Renal cortical epithelial cell (primary cell): ENCODE data around the gene ZNF662. TPM values are rescaled to one million over a fixed set of nuclear protein-coding genes. Genes with fewer than 3 reads are reported as not detected.

Source experiments
- DNase-seq: peaks from one replicate; pipeline ENCODE4 v3.0.0-alpha.2; 2011; ENCODE audit warnings: low read depth
- total RNA-seq: library from RNA; depleted of rRNA; stranded (reverse); fragments of >200 nt; gene quantifications from 2 replicates; pipeline ENCODE4 v1.2.3, GENCODE V29; 2014

Gene ZNF662
- total RNA-seq, 1 donor from 2014 or later: 4.9 TPM

DNA sequence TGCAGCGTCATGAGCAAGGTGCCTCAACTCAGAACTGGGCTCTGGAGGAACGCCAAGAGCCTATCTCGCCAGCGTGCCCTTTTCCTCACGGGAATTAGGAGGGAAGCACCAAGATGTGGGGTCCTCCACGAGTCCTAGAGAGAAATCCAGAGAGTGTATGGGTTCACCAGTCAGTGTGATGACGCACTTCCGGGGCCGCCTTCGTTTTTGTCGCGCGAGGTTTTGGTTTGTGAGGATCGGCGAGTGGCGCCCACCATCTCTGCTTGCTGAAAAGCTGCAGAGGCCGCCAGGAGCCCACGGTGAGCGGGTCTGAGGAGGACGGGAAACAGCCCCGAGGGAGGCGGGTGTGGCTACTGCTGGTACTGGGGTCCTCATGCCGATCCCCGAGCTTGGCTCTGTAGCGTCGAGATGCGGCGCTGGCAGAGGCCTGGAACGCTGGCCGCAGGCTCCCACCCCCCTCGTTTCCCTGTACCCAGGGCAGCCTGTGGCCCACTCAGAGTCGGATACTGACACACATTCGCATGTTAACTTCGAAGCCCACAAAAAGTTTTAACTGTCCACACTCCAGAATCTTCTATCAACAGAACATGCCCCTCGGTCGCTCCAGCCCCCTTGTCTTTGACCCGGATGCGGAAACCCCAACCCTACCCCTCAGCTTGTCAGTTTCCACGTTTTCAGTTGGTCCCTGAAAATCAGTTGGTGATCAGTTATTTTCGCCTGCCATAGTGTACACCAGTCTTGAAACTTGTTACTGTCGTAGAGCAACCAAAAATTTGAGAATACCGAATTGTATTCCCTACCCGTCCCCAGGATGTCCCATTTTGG, 30.4 kb downstream of the ZNF662 start:
- no peak for DNase-seq

DNA sequence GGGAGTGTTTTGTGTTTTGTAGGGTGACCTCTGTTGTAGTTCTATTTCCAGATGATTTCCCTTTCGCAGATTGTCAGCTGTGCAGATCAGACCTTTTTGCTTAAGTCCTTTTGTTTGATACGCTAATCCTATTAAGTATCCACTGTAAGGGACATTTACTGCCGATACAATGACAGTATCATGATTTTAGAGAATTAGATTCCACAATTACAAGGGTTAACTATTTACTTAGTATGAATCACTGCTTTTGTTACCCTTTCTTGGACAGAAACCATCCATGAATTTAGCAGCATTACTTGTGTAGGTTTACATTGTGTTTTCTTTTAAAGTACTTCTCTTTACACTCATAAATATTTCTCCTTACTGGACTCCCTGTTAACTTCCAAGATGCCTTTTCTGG, 31.4 kb downstream of the ZNF662 start:
- DNase-seq: peak; percentile 18

DNA sequence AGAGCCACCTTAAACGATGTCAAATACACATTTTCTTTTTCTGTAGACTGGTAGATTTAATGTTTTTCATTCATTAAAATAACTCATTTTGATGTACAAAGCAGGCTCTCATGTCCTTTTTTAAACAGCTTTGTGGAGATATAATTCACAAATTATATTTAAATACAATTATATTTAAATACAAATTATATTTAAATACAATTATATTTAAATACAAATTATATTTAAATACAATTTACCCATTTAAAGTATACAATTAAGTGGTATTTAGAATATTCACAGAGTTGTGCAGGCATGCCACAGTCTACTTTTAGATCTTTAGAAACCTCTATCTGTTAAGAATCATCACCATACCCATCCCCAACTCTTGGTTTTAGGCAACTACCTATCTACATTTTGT, 36.8 kb downstream of the ZNF662 start:
- no peak for DNase-seq

DNA sequence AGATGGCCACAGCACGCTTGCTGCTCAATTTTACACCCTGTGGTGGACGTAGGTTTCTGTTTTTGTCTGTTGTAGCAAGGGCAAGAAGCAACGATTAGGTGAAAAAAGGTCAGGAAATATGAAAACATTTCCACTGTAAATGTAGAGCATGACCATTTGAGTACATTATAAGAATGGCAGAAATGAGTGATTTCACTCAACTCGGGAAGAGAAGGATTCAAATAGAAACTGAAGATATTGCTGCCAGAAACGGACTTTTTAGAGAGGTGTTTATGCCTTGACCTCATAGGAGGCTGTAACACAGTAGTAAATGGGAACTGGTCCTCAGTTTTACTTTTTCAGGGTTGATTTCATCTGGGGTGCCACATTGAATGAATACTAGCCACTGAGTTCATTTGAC, 40.1 kb downstream of the ZNF662 start:
- DNase-seq: no peak

DNA sequence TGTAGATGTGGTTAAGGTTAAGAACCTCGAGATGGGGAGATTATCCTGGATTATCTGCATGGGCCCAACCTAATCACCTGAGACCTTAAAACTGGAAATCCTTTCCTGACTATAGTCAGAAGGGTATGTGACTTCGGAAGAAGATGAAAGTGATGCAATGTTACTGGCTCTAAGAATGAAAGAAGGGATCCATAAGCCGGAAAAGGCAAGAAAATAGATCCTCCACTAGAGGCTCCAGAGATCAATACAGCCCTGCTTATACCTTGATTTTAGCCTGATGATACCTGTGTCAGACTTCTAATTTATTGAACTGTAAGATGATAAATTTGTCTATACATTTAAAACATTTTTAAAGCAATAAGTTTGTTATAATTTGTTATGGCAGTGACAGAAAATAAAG, 51.6 kb downstream of the ZNF662 start:
- DNase-seq: no peak

DNA sequence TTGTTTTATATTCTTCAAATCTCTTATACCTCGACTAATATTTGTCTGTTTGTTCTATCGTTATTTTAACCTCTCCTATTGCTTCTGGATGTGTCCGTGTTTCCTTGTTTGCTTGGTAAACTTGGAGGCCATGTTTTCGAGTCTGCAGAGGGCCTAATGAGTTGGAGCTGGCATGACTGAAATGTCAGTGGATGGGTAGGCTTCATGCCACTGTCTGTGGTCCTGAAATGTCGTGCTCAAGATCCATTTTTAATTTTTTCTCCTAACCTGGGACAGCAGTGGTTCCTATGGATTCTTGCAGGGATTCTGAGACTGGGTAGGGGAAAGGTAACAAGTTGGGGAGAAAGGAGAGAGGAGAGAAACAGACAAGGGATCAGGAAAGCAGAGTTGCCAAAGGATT, 54.3 kb downstream of the ZNF662 start:
- peak; percentile 21 for DNase-seq

DNA sequence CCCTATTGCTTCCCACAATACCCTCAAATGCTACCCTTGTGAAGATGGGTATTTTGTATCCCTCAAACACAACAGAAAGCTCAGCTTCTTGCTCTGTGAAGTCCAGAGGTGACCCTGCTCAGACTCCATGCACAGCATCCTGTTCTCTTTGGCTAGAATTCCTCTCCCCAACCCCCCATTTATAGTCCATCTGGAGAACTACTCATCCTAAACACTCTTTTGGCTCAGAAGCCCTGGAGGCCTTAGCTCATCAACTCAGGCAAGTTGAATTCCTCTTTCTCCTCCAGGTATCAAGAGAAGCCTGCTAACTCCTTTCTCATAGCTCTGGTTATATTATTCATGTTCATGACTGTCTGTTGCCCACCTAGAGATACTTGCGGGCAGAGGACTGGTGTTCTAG, 54.8 kb downstream of the ZNF662 start:
- DNase-seq: no peak

DNA sequence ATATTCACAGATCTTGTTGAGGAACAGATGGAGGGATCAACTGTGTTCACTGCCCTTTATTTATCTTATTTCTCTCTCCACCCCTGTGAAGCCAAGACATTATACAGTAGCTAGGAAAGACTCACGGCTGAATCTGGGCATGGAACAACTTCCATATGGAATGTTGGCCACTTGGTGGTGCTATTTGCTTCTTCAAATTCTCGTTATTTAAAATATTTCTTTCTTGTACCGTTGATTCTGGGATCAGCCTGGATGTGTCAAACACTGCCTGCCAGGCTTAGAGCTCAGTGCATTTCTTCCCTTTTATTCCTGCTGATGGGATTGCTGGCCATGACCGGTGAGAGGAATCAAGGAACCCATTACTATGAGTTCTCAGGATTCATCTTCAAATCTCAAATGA, 55.7 kb downstream of the ZNF662 start:
- peak; percentile 49 for DNase-seq

DNA sequence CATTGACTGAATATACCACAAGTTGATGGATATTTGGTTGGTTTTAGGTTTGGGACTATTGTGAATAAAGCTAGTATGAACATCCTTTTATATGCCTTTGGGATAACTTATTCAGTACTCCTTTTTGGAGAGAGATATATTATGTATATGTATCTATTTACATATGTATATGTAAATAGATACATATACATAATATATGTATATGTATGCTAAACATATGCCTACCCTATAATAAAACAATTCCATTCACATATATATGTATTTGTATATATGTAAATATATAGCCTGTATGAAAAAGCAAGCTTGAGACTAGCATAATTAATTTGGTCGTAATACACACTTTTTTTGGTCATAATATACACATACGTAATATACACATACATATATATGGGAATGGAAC, 57.3 kb downstream of the ZNF662 start:
- DNase-seq: no peak

DNA sequence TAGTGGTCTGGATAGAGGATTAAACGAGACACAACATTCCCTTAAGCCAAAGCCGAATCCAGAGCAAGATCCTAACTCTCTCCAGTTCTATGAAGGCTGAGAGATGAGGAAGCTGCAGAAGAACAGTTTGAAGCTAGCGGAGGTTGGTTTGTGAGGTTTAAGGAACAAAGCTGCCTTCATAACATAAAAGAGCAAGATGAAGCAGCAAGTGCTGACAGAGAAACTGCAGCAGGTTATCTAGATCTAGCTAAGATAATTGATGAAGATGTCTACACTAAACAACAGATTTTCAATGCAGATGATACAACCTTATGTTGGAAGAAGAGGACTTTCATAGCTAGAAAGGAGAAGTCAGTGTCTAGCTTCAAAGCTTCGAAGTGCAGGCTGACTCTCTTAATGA, 58.3 kb downstream of the ZNF662 start:
- no peak for DNase-seq

Other genes with a start within 250 kb of the ZNF662 start
- not detected in 2 replicates for gene KLHL40, start 220.6 kb upstream of the ZNF662 start, total RNA-seq
- not detected in 2 replicates for gene HHATL, start 203.3 kb upstream of the ZNF662 start, total RNA-seq
- gene CCDC13, start 132.9 kb upstream of the ZNF662 start, total RNA-seq: 0.17 and 2.8 TPM in 2 replicates
- 367 and 566 TPM in 2 replicates for gene HIGD1A, start 101.7 kb upstream of the ZNF662 start, total RNA-seq
- gene ACKR2, start 96.7 kb upstream of the ZNF662 start, total RNA-seq: 2.9 and 16.8 TPM in 2 replicates
- gene CYP8B1, start 30.3 kb upstream of the ZNF662 start, total RNA-seq: 0.35 and 0.55 TPM in 2 replicates
- gene GASK1A, start 73.2 kb downstream of the ZNF662 start, total RNA-seq: 0.25 and 0.87 TPM in 2 replicates
- 6.3 and 22.4 TPM in 2 replicates for gene POMGNT2, start 199.9 kb downstream of the ZNF662 start, total RNA-seq